K562 (cell line): Measurements from ENCODE around the gene SLC2A4. TPM values are rescaled to one million over a fixed set of nuclear protein-coding genes. Genes with fewer than 3 reads are reported as not detected.
A peak's percentile ranks its signal among the peaks of the same experiment; 100 is the strongest.

ENCODE experiments used
- BHLHE40 ChIP-seq: IDR thresholded peaks from 2 replicates; pipeline ENCODE4 v1.6.1; 2011; ENCODE audit warnings: low read length, improper control_type of control experiment
- ESRRA ChIP-seq: fragments of 450-650 bp; IDR thresholded peaks from 2 replicates; pipeline ENCODE4 v1.6.1; 2014; ENCODE audit warnings: low read depth, mild to moderate bottlenecking, moderate library complexity, borderline replicate concordance
- GTF2B ChIP-seq: IDR thresholded peaks from 2 replicates; pipeline ENCODE4 v1.6.1; 2011; ENCODE audit not compliant: insufficient read length; ENCODE audit errors: extremely low read depth
- HDAC3 ChIP-seq: fragments of 450-650 bp; IDR thresholded peaks from 2 replicates; pipeline ENCODE4 v1.6.1; 2018; ENCODE audit warnings: borderline replicate concordance, mild to moderate bottlenecking, moderate library complexity; ENCODE audit not compliant: partially characterized antibody
- KDM5B ChIP-seq: fragments of 200-600 bp; sonication (generic); IDR thresholded peaks from 2 replicates; pipeline ENCODE4 v1.6.1; 2012; ENCODE audit warnings: low read depth, mild to moderate bottlenecking, moderate library complexity, low read length, control low read depth, inconsistent platforms; ENCODE audit not compliant: insufficient replicate concordance
- MEF2A ChIP-seq: IDR thresholded peaks from 2 replicates; pipeline ENCODE4 v1.6.1; 2011; ENCODE audit warnings: low read depth, mild to moderate bottlenecking, low read length, moderate library complexity; ENCODE audit not compliant: control insufficient read depth
- PBX2 ChIP-seq, 2 experiments: IDR thresholded peaks in 1 of 2; conservative IDR thresholded peaks in 1 of 2; 2 replicates each; pipeline ENCODE4 v1.6.1; 2016; ENCODE audit warnings: low read depth in 2 of 2, mild to moderate bottlenecking in 1 of 2, missing compliant biosample characterization in 1 of 2, missing genetic modification characterization in 1 of 2, moderate library complexity in 1 of 2
- SETDB1 ChIP-seq: IDR thresholded peaks from one replicate; pipeline ENCODE4 v1.6.1; 2012; ENCODE audit warnings: low read length, control low read depth, inconsistent platforms
- SP1 ChIP-seq: sonication (generic); formaldehyde crosslinking; IDR thresholded peaks from 2 replicates; pipeline ENCODE4 v1.8.1; 2022; ENCODE audit warnings: mild to moderate bottlenecking, missing genetic modification reagents
- SRF ChIP-seq, 2 experiments: fragments of 250-450, 450-650 bp in 1 of 2; sonication (Bioruptor Pico) in 1 of 2; sonication (generic) in 1 of 2; formaldehyde crosslinking; IDR thresholded peaks; 2 replicates each; pipeline versions ENCODE4 v1.5.0 to v1.5.1; 2020 to 2022; ENCODE audit warnings: mild to moderate bottlenecking in 1 of 2, missing genetic modification reagents in 1 of 2
- SRSF9 ChIP-seq: fragments of 200-400 bp; formaldehyde crosslinking; IDR thresholded peaks from 2 replicates; pipeline ENCODE4 v1.6.1; 2017; ENCODE audit warnings: low read depth, low read length, borderline replicate concordance
- XRCC5 ChIP-seq: fragments of 200-400 bp; formaldehyde crosslinking; IDR thresholded peaks from 2 replicates; pipeline ENCODE4 v1.6.1; 2017; ENCODE audit warnings: low read depth, mild to moderate bottlenecking, low read length
- ZBTB7A ChIP-seq: IDR thresholded peaks from 2 replicates; pipeline ENCODE4 v1.6.1; 2011; ENCODE audit warnings: low read depth, mild to moderate bottlenecking, low read length, moderate library complexity, borderline replicate concordance; ENCODE audit not compliant: control insufficient read depth
- ZNF212 ChIP-seq: fragments of 450-650 bp; formaldehyde crosslinking; IDR thresholded peaks from 2 replicates; pipeline ENCODE4 v1.4.0; 2020; ENCODE audit warnings: mild to moderate bottlenecking
- polyA plus RNA-seq, 8 experiments: library from polyadenylated mRNA; depleted of rRNA in 4 of 8; stranded (reverse) in 5 of 8; unstranded in 3 of 8; fragments of >200 nt; fragmentation: Nextera tagmentation in 2 of 8; fragmentation: Illumina TruSeq in 1 of 8; extraction: Ambion mirVana in 2 of 8; extraction: Trizol in 1 of 8; gene quantifications; 2 replicates each; pipeline versions ENCODE4 v1.2.1 to v1.2.3, GENCODE V29; 2011 to 2014; ENCODE audit warnings: inconsistent platforms in 1 of 8, missing spikeins in 1 of 8
- total RNA-seq, 7 experiments: library from RNA; depleted of rRNA in 6 of 7; stranded (reverse); fragments of >200 nt in 6 of 7; fragmentation: Illumina TruSeq in 2 of 7; extraction: Trizol in 2 of 7; gene quantifications; 2 replicates each; pipeline versions ENCODE4 v1.2.1 to v1.2.3, GENCODE V29; 2011 to 2021; ENCODE audit warnings: low replicate concordance in 1 of 7
- TF ChIP-seq, protein P1 (sequence below), 2 experiments: fragments of 450-650 bp in 1 of 2; IDR thresholded peaks; 2 replicates each; pipeline ENCODE4 v1.6.1; 2011 to 2017; ENCODE audit warnings: low read depth in 2 of 2, antibody characterized with exemption in 1 of 2, borderline replicate concordance in 1 of 2, low read length in 1 of 2, mild to moderate bottlenecking in 1 of 2, mixed read lengths in 1 of 2; ENCODE audit not compliant: control insufficient read depth in 1 of 2
- TF ChIP-seq, protein P2 (sequence below): fragments of 450-650 bp; conservative IDR thresholded peaks from 2 replicates; pipeline ENCODE4 v1.6.1; 2016; ENCODE audit warnings: missing genetic modification characterization, low read depth, mild to moderate bottlenecking, missing compliant biosample characterization, moderate library complexity
- TF ChIP-seq, protein P3 (sequence below): fragments of 450-650 bp; IDR thresholded peaks from 2 replicates; pipeline ENCODE4 v1.6.1; 2014; ENCODE audit warnings: low read depth, mild to moderate bottlenecking, moderate library complexity, borderline replicate concordance

Gene SLC2A4
- total and polyA plus RNA-seq, 9 of the 15 experiments (the other 6 are each of a cell fraction or from before 2014, with no cell fraction given): 0.74 to 3.5 (median 1.6) TPM

DNA sequence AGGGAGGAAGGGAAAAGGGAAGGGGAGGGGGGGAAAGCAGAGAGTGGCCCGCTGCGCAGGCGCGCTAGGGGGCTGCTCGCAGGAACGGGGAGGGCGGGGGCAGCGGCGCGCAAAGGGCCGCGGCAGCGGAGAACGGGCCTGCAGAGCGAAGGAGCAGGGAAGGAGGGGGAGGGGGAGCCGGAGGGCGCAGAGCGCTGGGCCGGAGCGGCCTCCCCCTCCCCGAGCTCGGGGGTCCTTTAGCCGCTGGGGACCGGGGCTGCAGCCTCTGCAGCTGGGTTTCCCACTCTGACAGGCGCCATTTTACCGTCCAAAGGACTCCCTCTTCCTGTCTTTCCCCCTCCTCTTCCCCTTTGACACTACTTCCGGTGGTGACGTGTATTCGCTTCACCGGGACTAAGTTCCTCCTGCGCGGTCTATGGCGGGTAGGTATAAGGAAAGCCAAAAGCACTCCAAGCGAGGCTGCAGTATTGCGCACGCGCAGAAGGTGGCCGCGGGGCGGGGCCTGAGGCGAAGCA, 29.8 kb upstream of the SLC2A4 start, which contains the start of gene CTDNEP1 (continued):
- TF ChIP-seq, protein P1, sequence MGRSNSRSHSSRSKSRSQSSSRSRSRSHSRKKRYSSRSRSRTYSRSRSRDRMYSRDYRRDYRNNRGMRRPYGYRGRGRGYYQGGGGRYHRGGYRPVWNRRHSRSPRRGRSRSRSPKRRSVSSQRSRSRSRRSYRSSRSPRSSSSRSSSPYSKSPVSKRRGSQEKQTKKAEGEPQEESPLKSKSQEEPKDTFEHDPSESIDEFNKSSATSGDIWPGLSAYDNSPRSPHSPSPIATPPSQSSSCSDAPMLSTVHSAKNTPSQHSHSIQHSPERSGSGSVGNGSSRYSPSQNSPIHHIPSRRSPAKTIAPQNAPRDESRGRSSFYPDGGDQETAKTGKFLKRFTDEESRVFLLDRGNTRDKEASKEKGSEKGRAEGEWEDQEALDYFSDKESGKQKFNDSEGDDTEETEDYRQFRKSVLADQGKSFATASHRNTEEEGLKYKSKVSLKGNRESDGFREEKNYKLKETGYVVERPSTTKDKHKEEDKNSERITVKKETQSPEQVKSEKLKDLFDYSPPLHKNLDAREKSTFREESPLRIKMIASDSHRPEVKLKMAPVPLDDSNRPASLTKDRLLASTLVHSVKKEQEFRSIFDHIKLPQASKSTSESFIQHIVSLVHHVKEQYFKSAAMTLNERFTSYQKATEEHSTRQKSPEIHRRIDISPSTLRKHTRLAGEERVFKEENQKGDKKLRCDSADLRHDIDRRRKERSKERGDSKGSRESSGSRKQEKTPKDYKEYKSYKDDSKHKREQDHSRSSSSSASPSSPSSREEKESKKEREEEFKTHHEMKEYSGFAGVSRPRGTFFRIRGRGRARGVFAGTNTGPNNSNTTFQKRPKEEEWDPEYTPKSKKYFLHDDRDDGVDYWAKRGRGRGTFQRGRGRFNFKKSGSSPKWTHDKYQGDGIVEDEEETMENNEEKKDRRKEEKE (IDR thresholded peaks at IDR 0.05; ENCODE audit: borderline replicate concordance in 1 of 2, control insufficient read depth in 1 of 2, low read depth in 2 of 2, low read length in 1 of 2): no peak
- TF ChIP-seq XRCC5 (no peak), ZNF212 (no peak), SETDB1 (no peak), BHLHE40 (no peak), PBX2 (CRISPR knock-in tag; IDR thresholded peaks at IDR 0.05; ENCODE audit: low read depth) (no peak), PBX2 (tag; conservative IDR thresholded peaks at IDR 0.05; ENCODE audit: low read depth) (no peak), SRSF9 (no peak), KDM5B (no peak), SP1 (CRISPR knock-in tag) (no peak), GTF2B (no peak), SRF (CRISPR knock-in tag; IDR thresholded peaks at IDR 0.05) (no peak), HDAC3 (no peak), ESRRA (no peak), ZBTB7A (0 out of 2 replicates have a peak, but pooled peaks have one; percentile 16), MEF2A (no peak)
- TF ChIP-seq, protein P2, sequence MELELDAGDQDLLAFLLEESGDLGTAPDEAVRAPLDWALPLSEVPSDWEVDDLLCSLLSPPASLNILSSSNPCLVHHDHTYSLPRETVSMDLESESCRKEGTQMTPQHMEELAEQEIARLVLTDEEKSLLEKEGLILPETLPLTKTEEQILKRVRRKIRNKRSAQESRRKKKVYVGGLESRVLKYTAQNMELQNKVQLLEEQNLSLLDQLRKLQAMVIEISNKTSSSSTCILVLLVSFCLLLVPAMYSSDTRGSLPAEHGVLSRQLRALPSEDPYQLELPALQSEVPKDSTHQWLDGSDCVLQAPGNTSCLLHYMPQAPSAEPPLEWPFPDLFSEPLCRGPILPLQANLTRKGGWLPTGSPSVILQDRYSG (tag): no peak
- TF ChIP-seq, protein P3, sequence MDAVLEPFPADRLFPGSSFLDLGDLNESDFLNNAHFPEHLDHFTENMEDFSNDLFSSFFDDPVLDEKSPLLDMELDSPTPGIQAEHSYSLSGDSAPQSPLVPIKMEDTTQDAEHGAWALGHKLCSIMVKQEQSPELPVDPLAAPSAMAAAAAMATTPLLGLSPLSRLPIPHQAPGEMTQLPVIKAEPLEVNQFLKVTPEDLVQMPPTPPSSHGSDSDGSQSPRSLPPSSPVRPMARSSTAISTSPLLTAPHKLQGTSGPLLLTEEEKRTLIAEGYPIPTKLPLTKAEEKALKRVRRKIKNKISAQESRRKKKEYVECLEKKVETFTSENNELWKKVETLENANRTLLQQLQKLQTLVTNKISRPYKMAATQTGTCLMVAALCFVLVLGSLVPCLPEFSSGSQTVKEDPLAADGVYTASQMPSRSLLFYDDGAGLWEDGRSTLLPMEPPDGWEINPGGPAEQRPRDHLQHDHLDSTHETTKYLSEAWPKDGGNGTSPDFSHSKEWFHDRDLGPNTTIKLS: peak; percentile 84
